IPS DF 4.7 (cell line): Measurements from ENCODE around the gene WNK2.
"Not testable (repeated sequence)": the region's sequence is repeated elsewhere in the genome, so short reads cannot be mapped to it uniquely, and the experiment has no call there.

Experiments used
- DNase-seq: peaks from one replicate; pipeline ENCODE4 v3.0.0-alpha.2; 2013; ENCODE audit warnings: low spot score; ENCODE audit errors: extremely low read depth

WNK2 gene

GRCh38 chr9:93183663-93184431, at the start of gene WNK2:
Gene WNK2 (plus strand): TSS chr9:93184139. CDS start chr9:93184930, 791 bp downstream.
- no peak for DNase-seq

- no peak for DNase-seq
Measured at GRCh38 chr9:93134740-93135444, 49.0 kb upstream of the WNK2 start.

- DNase-seq = no peak
Measured at GRCh38 chr9:93136011-93136440, 47.9 kb upstream of the WNK2 start.

- no peak for DNase-seq
Measured at GRCh38 chr9:93137362-93137761, 46.6 kb upstream of the WNK2 start.

- no peak for DNase-seq
Measured at GRCh38 chr9:93138171-93138764, 45.7 kb upstream of the WNK2 start.

GRCh38 chr9:93139365-93140182, 44.4 kb upstream of the WNK2 start:
- no peak for DNase-seq

GRCh38 chr9:93141771-93142483, 42.0 kb upstream of the WNK2 start:
- no peak for DNase-seq

- no peak for DNase-seq
Measured at GRCh38 chr9:93143830-93144530, 40.0 kb upstream of the WNK2 start.

GRCh38 chr9:93146696-93147095, 37.2 kb upstream of the WNK2 start:
- not testable (repeated sequence) for DNase-seq

- DNase-seq = no peak
Measured at GRCh38 chr9:93147632-93148031, 36.3 kb upstream of the WNK2 start.

GRCh38 chr9:93148721-93149120, 35.2 kb upstream of the WNK2 start:
- DNase-seq = no peak

GRCh38 chr9:93149361-93149760, 34.6 kb upstream of the WNK2 start:
- no peak for DNase-seq

GRCh38 chr9:93151097-93151784, 32.7 kb upstream of the WNK2 start:
- no peak for DNase-seq

GRCh38 chr9:93154293-93154903, 29.5 kb upstream of the WNK2 start:
- DNase-seq = no peak

GRCh38 chr9:93155716-93156474, 28.0 kb upstream of the WNK2 start:
- DNase-seq = no peak

GRCh38 chr9:93156475-93157008, 27.4 kb upstream of the WNK2 start:
- DNase-seq = no peak

- no peak for DNase-seq
Measured at GRCh38 chr9:93159601-93160471, 24.1 kb upstream of the WNK2 start.
